Measurements from ENCODE around the gene AQP1. TPM values are rescaled to one million over a fixed set of nuclear protein-coding genes. Genes with fewer than 3 reads are reported as not detected.
A peak's percentile ranks its signal among the peaks of the same experiment; 100 is the strongest.

Gene AQP1
- total RNA-seq, 1 donor from 2014 or later = 236 TPM

- intact Hi-C loops (cut with DNase I) = no loop called here
- ATAC-seq (ENCODE audit: poor library complexity) = no peak
- DNase-seq = no peak
These were observed 31.4 kb upstream of the AQP1 start for GRCh38 chr7:30880125-30880720.

GRCh38 chr7:30880941-30881340 lies 30.7 kb upstream of the AQP1 start:
- DNase-seq = no peak

GRCh38 chr7:30881448-30881847 lies 30.2 kb upstream of the AQP1 start:
- intact Hi-C loops (cut with DNase I) = no loop called here
- no peak for ATAC-seq (ENCODE audit: poor library complexity)
- no peak for DNase-seq

More at GRCh38 chr7:30880941-30881340, 30.7 kb upstream of the AQP1 start:
- no peak for ATAC-seq (ENCODE audit: poor library complexity)
- intact Hi-C loops (cut with DNase I) = no loop called here

- ATAC-seq (ENCODE audit: poor library complexity) = no peak
- DNase-seq = no peak
- intact Hi-C loops (cut with DNase I) = no loop called here
These were observed 26.8 kb upstream of the AQP1 start for GRCh38 chr7:30884881-30885280.

- intact Hi-C loops (cut with DNase I) = no loop called here
- DNase-seq (no peak), ATAC-seq (ENCODE audit: poor library complexity) (no peak)
These were observed 25.0 kb upstream of the AQP1 start for GRCh38 chr7:30886608-30887011.

GRCh38 chr7:30887464-30887872 lies 24.2 kb upstream of the AQP1 start:
- intact Hi-C loops (cut with DNase I) = no loop called here
- ATAC-seq (ENCODE audit: poor library complexity) (no peak), DNase-seq (no peak)

- ATAC-seq (ENCODE audit: poor library complexity) (peak; percentile 63), DNase-seq (no peak)
- intact Hi-C loops (cut with DNase I) = no loop called here
These were observed 22.9 kb upstream of the AQP1 start for GRCh38 chr7:30888747-30889146.

GRCh38 chr7:30890226-30890625 lies 21.4 kb upstream of the AQP1 start:
- DNase-seq (no peak), ATAC-seq (ENCODE audit: poor library complexity) (no peak)
- intact Hi-C loops (cut with DNase I) = loop anchor here (10.0 kb wide), 1 partner anchor 75 kb away; no protein-coding TSS in a partner anchor

- peak; percentile 73 for DNase-seq
- peak; percentile 61 for ATAC-seq (ENCODE audit: poor library complexity)
- intact Hi-C loops (cut with DNase I) = loop anchor here (10.0 kb wide), 1 partner anchor 79 kb away; no protein-coding TSS in a partner anchor
These were observed 18.3 kb upstream of the AQP1 start for GRCh38 chr7:30893357-30893756.

- ATAC-seq (ENCODE audit: poor library complexity) = no peak
- intact Hi-C loops (cut with DNase I) = loop anchor here (10.0 kb wide), 1 partner anchor 79 kb away; no protein-coding TSS in a partner anchor
- DNase-seq = no peak
These were observed 17.6 kb upstream of the AQP1 start for GRCh38 chr7:30894009-30894408.

- no peak for DNase-seq
- no peak for ATAC-seq (ENCODE audit: poor library complexity)
- intact Hi-C loops (cut with DNase I) = loop anchor here (10.0 kb wide), 1 partner anchor 80 kb away; no protein-coding TSS in a partner anchor
These were observed 16.6 kb upstream of the AQP1 start for GRCh38 chr7:30894866-30895605.

GRCh38 chr7:30896036-30896435 lies 15.6 kb upstream of the AQP1 start:
- DNase-seq = no peak
- intact Hi-C loops (cut with DNase I) = loop anchor here (10.0 kb wide), 1 partner anchor 81 kb away; no protein-coding TSS in a partner anchor
- ATAC-seq (ENCODE audit: poor library complexity) = no peak

- DNase-seq (no peak), ATAC-seq (ENCODE audit: poor library complexity) (peak; percentile 42)
- intact Hi-C loops (cut with DNase I) = loop anchor here (10.0 kb wide), 1 partner anchor 82 kb away; no protein-coding TSS in a partner anchor
These were observed 14.6 kb upstream of the AQP1 start for GRCh38 chr7:30896783-30897637.

GRCh38 chr7:30897770-30898169 lies 13.9 kb upstream of the AQP1 start:
- intact Hi-C loops (cut with DNase I) = loop anchor here (10.0 kb wide), 1 partner anchor 83 kb away; no protein-coding TSS in a partner anchor
- ATAC-seq (ENCODE audit: poor library complexity) = no peak
- DNase-seq = no peak

- DNase-seq (no peak), ATAC-seq (ENCODE audit: poor library complexity) (no peak)
- intact Hi-C loops (cut with DNase I) = loop anchor here (10.0 kb wide), 1 partner anchor 84 kb away; no protein-coding TSS in a partner anchor
These were observed 13.2 kb upstream of the AQP1 start for GRCh38 chr7:30898411-30898810.

- DNase-seq (no peak), ATAC-seq (ENCODE audit: poor library complexity) (no peak)
- intact Hi-C loops (cut with DNase I) = loop anchor here (10.0 kb wide), 1 partner anchor 84 kb away; no protein-coding TSS in a partner anchor
These were observed 12.6 kb upstream of the AQP1 start for GRCh38 chr7:30899066-30899465.

- intact Hi-C loops (cut with DNase I) = loop anchor here (10.0 kb wide), 1 partner anchor 85 kb away; no protein-coding TSS in a partner anchor
- ATAC-seq (ENCODE audit: poor library complexity) = peak; percentile 46
- DNase-seq = no peak
These were observed 12.0 kb upstream of the AQP1 start for GRCh38 chr7:30899630-30900029.

- ATAC-seq (ENCODE audit: poor library complexity) = no peak
- DNase-seq = no peak
- intact Hi-C loops (cut with DNase I) = no loop called here
These were observed 11.6 kb upstream of the AQP1 start for GRCh38 chr7:30900053-30900452.

GRCh38 chr7:30900803-30901362 lies 10.8 kb upstream of the AQP1 start:
- DNase-seq = no peak
- no peak for ATAC-seq (ENCODE audit: poor library complexity)
- intact Hi-C loops (cut with DNase I) = no loop called here

Data from Right ventricle myocardium superior (tissue), 1 donor.